B cell (primary cell): ENCODE results near the gene NEUROG1. TPM values are rescaled to one million over a fixed set of nuclear protein-coding genes. Genes with fewer than 3 reads are reported as not detected.

ENCODE experiments used
- ATAC-seq: fragments of 200-7000 bp; cut with Tn5 transposase; one replicate; pipeline ENCODE4 v1.10.0; 2021; ENCODE audit warnings: low read depth, mild to moderate bottlenecking, moderate number of reproducible peaks, moderate library complexity
- CTCF ChIA-PET: fragments of 350-600 bp; sonication (Branson Sonifier 250); formaldehyde crosslinking; loops from one replicate; lab custom pipeline; 2021; ENCODE audit warnings: antibody characterized with exemption, inconsistent platforms; lab: Charles Lee
- POLR2A ChIA-PET: fragments of 350-600 bp; sonication (Branson Sonifier 250); formaldehyde crosslinking; loops from one replicate; lab custom pipeline; 2021; ENCODE audit warnings: antibody characterized with exemption; lab: Charles Lee
- DNase-seq: peaks from one replicate; pipeline ENCODE4 v3.0.0; 2013
- H2AFZ ChIP-seq: 2 replicates; pipeline ENCODE4 v1.6.1; 2012; ENCODE audit warnings: mild to moderate bottlenecking, low read depth, low read length; ENCODE audit not compliant: insufficient read depth, poor library complexity, severe bottlenecking
- H3K27ac ChIP-seq, 2 donors: 1 replicate in 1 of 2; 2 replicates in 1 of 2; pipeline ENCODE4 v1.5.1; 2012 to 2013; ENCODE audit warnings: low read length in 2 of 2, mild to moderate bottlenecking in 2 of 2, moderate library complexity in 1 of 2
- H3K27me3 ChIP-seq, 4 experiments: fragments of 200-600 bp in 1 of 4; sonication (generic) in 1 of 4; replicated peaks in 1 of 4; 1 replicate in 2 of 4; 2 replicates in 2 of 4; pipeline versions ENCODE4 v1.6.1 to v1.7.0; 2013 to 2016; ENCODE audit warnings: low read length in 3 of 4, mild to moderate bottlenecking in 2 of 4, mixed read lengths in 1 of 4, moderate library complexity in 1 of 4; ENCODE audit not compliant: insufficient read depth in 4 of 4, control insufficient read depth in 3 of 4; ENCODE audit errors: control extremely low read depth in 1 of 4
- H3K36me3 ChIP-seq, 2 experiments: replicated peaks in 1 of 2; 1 replicate in 1 of 2; 2 replicates in 1 of 2; pipeline versions ENCODE4 v1.6.1 to v1.7.1; 2013; ENCODE audit warnings: low read length in 1 of 2; ENCODE audit not compliant: insufficient read depth in 2 of 2, control insufficient read depth in 1 of 2; ENCODE audit errors: control extremely low read depth in 1 of 2, extremely low read depth in 1 of 2
- H3K4me1 ChIP-seq, 2 donors: fragments of 200-600 bp in 1 of 2; sonication (generic) in 1 of 2; 1 replicate in 1 of 2; 2 replicates in 1 of 2; pipeline versions ENCODE4 v1.5.1 to v1.6.1; 2013 to 2017; ENCODE audit warnings: low read length in 2 of 2; ENCODE audit not compliant: control insufficient read depth in 2 of 2, insufficient read depth in 2 of 2
- H3K4me2 ChIP-seq: replicated peaks from 2 replicates; pipeline ENCODE3; 2012; ENCODE audit warnings: mild to moderate bottlenecking, low read depth, low read length; ENCODE audit not compliant: poor library complexity, severe bottlenecking
- H3K4me3 ChIP-seq, 5 experiments: fragments of 200-600 bp in 1 of 5; sonication (generic) in 1 of 5; 1 replicate in 3 of 5; 2 replicates in 2 of 5; pipeline versions ENCODE4 v1.5.1 to v1.7.0; 2011 to 2016; ENCODE audit warnings: low read length in 4 of 5, mild to moderate bottlenecking in 4 of 5, low read depth in 2 of 5, control low read depth in 1 of 5, moderate library complexity in 1 of 5; ENCODE audit not compliant: insufficient read depth in 1 of 5; ENCODE audit errors: control extremely low read depth in 1 of 5, extremely low read depth in 1 of 5
- H3K79me2 ChIP-seq: fragments of 200-600 bp; sonication (generic); one replicate; pipeline ENCODE4 v1.6.0; 2016; ENCODE audit warnings: low read length; ENCODE audit not compliant: control insufficient read depth, insufficient read depth
- H3K9ac ChIP-seq: fragments of 200-600 bp; sonication (generic); 2 replicates; pipeline ENCODE4 v1.6.1; 2017; ENCODE audit warnings: mild to moderate bottlenecking, low read length, moderate library complexity
- H3K9me3 ChIP-seq, 3 donors: one replicate each; pipeline versions ENCODE4 v1.6.1 to v1.7.1; 2013; ENCODE audit warnings: low read length in 2 of 3; ENCODE audit not compliant: control insufficient read depth in 2 of 3, insufficient read depth in 1 of 3; ENCODE audit errors: control extremely low read depth in 1 of 3
- H4K20me1 ChIP-seq: 2 replicates; pipeline ENCODE4 v1.6.0; 2012; ENCODE audit warnings: mild to moderate bottlenecking, low read length; ENCODE audit not compliant: insufficient read depth, control insufficient read depth, poor library complexity, severe bottlenecking
- H3K27ac Mint-ChIP-seq: one replicate; pipeline ENCODE4 v1.8.0; 2021; ENCODE audit warnings: mixed read lengths
- H3K27me3 Mint-ChIP-seq: one replicate; pipeline ENCODE4 v1.8.0; 2021; ENCODE audit warnings: mixed read lengths
- H3K4me1 Mint-ChIP-seq: one replicate; pipeline ENCODE4 v1.8.0; 2021; ENCODE audit warnings: mixed read lengths
- H3K4me3 Mint-ChIP-seq: one replicate; pipeline ENCODE4 v1.8.0; 2021; ENCODE audit warnings: mixed read lengths
- H3K9me3 Mint-ChIP-seq: one replicate; pipeline ENCODE4 v1.8.0; 2022; ENCODE audit warnings: mixed read lengths; ENCODE audit not compliant: insufficient read depth
- EZH2 ChIP-seq: IDR thresholded peaks from 2 replicates; pipeline ENCODE4 v1.6.1; 2012; ENCODE audit warnings: borderline replicate concordance, low read depth, mild to moderate bottlenecking, moderate library complexity, low read length; ENCODE audit not compliant: insufficient read depth, poor library complexity, severe bottlenecking
- WGBS: methylation state at CpG from one replicate; pipeline ENCODE4 v1.1.5; 2013; ENCODE audit warnings: missing lambda C conversion rate; ENCODE audit not compliant: insufficient coverage; 5-methylcytosine and 5-hydroxymethylcytosine counted together
- intact Hi-C: fragments of 100-400 bp; cut with micrococcal nuclease; formaldehyde crosslinking; loops from one replicate; pipeline ENCODE4 v1.10.0; 2022
- polyA plus RNA-seq: library from polyadenylated mRNA; depleted of rRNA; stranded (reverse); fragments of >200 nt; gene quantifications from 2 replicates; pipeline ENCODE4 v1.2.3, GENCODE V29; 2012
- total RNA-seq, 2 donors: library from RNA; stranded (reverse); fragments of 120-200 nt in 1 of 2; gene quantifications; 1 replicate in 1 of 2; 2 replicates in 1 of 2; pipeline versions ENCODE4 v1.2.3 to v1.2.4, GENCODE V29; 2013 to 2022
- TF ChIP-seq, protein P1 (sequence below): fragments of 200-600 bp; IDR thresholded peaks from one replicate; pipeline ENCODE4 v1.8.0; 2022; ENCODE audit warnings: antibody characterized with exemption, mild to moderate bottlenecking

NEUROG1 gene
- total and polyA plus RNA-seq, 2 donors (not counting 1 experiment from before 2014, with no cell fraction given), result not detected

DNA sequence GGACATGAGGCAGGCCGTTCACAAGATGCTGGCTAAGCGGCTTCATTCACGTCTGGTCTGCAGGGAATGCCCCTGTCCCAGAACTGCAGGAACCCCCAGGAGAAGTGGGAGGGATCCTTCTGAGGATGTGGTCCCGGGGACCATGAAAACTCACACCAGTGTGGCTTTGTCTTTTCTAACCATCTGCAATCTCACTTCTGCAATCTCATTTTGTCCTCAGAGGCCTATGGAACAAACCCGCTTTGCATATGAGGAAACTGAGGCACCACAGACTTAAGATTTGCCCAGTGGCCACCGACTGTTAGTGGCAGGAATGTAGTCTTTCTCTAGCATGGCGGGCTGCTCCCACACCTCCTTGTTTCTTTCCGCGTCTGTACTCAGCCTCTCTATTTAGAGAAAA, 36.1 kb upstream of the NEUROG1 start:
- Histone ChIP-seq H3K9ac (no peak overlapping the region), H3K9me3 (no peaks in the 10 kb centered on the region), H3K27ac (no peak overlapping the region), H3K4me3 (no peak overlapping the region), H2AFZ (no peak overlapping the region), H3K4me1 (no peaks in the 10 kb centered on the region), H3K79me2 (no peaks in the 10 kb centered on the region), H3K27me3 (peaks cover 0 to 19% (median 1%) of the 10 kb centered on the region in 4 experiments), H3K36me3 (no peaks in the 10 kb centered on the region), H3K4me2 (no peak overlapping the region), H4K20me1 (no peaks in the 10 kb centered on the region)
- CTCF ChIA-PET, result no interaction called here
- intact Hi-C loops, result no loop called here
- whole genome bisulfite sequencing, result 70% methylated on average over 6 of the region's 9 CpGs
- H3K27ac Mint-ChIP-seq, result no peak overlapping the region
- H3K27me3 Mint-ChIP-seq, result peaks cover 28% of the 10 kb centered on the region
- no peak overlapping the region for H3K4me3 Mint-ChIP-seq
- ATAC-seq (no peak), DNase-seq (no peak)
- POLR2A ChIA-PET, result no interaction called here
- H3K4me1 Mint-ChIP-seq, result no peaks in the 10 kb centered on the region
- H3K9me3 Mint-ChIP-seq, result no peaks in the 10 kb centered on the region
- TF ChIP-seq, protein P1, sequence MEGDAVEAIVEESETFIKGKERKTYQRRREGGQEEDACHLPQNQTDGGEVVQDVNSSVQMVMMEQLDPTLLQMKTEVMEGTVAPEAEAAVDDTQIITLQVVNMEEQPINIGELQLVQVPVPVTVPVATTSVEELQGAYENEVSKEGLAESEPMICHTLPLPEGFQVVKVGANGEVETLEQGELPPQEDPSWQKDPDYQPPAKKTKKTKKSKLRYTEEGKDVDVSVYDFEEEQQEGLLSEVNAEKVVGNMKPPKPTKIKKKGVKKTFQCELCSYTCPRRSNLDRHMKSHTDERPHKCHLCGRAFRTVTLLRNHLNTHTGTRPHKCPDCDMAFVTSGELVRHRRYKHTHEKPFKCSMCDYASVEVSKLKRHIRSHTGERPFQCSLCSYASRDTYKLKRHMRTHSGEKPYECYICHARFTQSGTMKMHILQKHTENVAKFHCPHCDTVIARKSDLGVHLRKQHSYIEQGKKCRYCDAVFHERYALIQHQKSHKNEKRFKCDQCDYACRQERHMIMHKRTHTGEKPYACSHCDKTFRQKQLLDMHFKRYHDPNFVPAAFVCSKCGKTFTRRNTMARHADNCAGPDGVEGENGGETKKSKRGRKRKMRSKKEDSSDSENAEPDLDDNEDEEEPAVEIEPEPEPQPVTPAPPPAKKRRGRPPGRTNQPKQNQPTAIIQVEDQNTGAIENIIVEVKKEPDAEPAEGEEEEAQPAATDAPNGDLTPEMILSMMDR, result no peak
- no peak for TF ChIP-seq EZH2

DNA sequence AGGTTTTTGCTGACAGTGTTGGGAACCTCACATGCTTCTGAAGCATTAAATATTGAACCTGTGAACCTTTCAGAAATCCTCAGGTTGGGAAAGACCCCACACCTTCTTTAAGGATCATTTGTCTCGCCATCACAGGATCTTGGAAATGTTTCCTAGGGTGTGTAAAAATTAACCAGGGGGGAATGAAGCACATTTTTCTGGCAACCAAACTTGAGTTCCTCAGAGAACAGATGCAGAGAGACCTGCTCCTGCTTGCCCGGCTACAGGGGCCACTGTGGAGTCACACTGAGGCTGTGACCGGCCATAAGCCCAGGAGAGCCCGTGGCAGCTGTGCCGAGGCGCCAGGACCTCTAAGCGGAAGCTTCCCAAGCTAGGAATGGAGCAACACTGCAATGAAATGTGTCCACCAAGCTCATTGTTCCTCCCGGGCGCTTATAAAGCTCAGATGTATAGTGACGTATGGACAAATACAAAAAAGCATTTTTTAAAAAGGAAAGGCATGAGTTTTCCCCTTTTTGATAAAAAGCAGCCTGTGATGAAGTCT, 35.4 kb upstream of the NEUROG1 start:
- Histone ChIP-seq H3K9ac (no peak overlapping the region), H2AFZ (no peak overlapping the region), H3K9me3 (no peaks in the 10 kb centered on the region), H4K20me1 (no peaks in the 10 kb centered on the region), H3K79me2 (no peaks in the 10 kb centered on the region), H3K27me3 (peaks cover 0 to 14% (median under 1%) of the 10 kb centered on the region in 4 experiments), H3K27ac (no peak overlapping the region), H3K36me3 (no peaks in the 10 kb centered on the region), H3K4me1 (no peaks in the 10 kb centered on the region), H3K4me2 (no peak overlapping the region), H3K4me3 (no peak overlapping the region)
- CTCF ChIA-PET, result interaction anchor here (1.5 kb wide), 1 partner anchor 105 kb away, joined by 3 read pairs; no protein-coding TSS in a partner anchor
- Mint-ChIP-seq H3K27me3 (peaks cover 26% of the 10 kb centered on the region), H3K27ac (no peak overlapping the region), H3K4me3 (no peak overlapping the region), H3K9me3 (no peaks in the 10 kb centered on the region), H3K4me1 (no peaks in the 10 kb centered on the region)
- intact Hi-C loops, result no loop called here
- no peak for ATAC-seq
- no peak for DNase-seq
- TF ChIP-seq, protein P1, result no peak
- no peak for TF ChIP-seq EZH2
- 90% methylated on average over 9 of the region's 10 CpGs for WGBS
- POLR2A ChIA-PET, result no interaction called here
